CD14-positive monocyte (primary cell): ENCODE measurements around the gene CCDC85A. TPM values are rescaled to one million over a fixed set of nuclear protein-coding genes. Genes with fewer than 3 reads are reported as not detected.

Experiments used
- DNase-seq, 3 donors: peaks; one replicate each; pipeline ENCODE4 v3.0.0-alpha.2; 2011 to 2022
- H2AFZ ChIP-seq: 2 replicates; pipeline ENCODE4 v1.6.0; 2012; ENCODE audit warnings: mild to moderate bottlenecking, low read depth, low read length, inconsistent platforms; ENCODE audit not compliant: insufficient read depth, poor library complexity, severe bottlenecking
- H3K27ac ChIP-seq, 2 donors: 1 replicate in 1 of 2; 2 replicates in 1 of 2; pipeline ENCODE4 v1.5.1; 2012 to 2013; ENCODE audit warnings: low read length in 2 of 2, control low read depth in 1 of 2, inconsistent platforms in 1 of 2, low read depth in 1 of 2, mild to moderate bottlenecking in 1 of 2
- H3K27me3 ChIP-seq, 2 donors: one replicate each; pipeline versions ENCODE4 v1.6.0 to v1.6.1; 2011 to 2013; ENCODE audit warnings: low read length in 2 of 2; ENCODE audit not compliant: control insufficient read depth in 2 of 2, insufficient read depth in 2 of 2
- H3K36me3 ChIP-seq, 2 donors: replicated peaks in 1 of 2; 1 replicate in 1 of 2; 2 replicates in 1 of 2; pipeline versions ENCODE4 v1.5.1 to v1.6.1; 2012 to 2013; ENCODE audit warnings: low read length in 2 of 2, control low read depth in 1 of 2, inconsistent platforms in 1 of 2, mild to moderate bottlenecking in 1 of 2; ENCODE audit not compliant: insufficient read depth in 2 of 2, control insufficient read depth in 1 of 2
- H3K4me1 ChIP-seq, 2 donors: 1 replicate in 1 of 2; 2 replicates in 1 of 2; pipeline versions ENCODE4 v1.5.1 to v1.6.1; 2012 to 2013; ENCODE audit warnings: low read length in 2 of 2, control low read depth in 1 of 2, inconsistent platforms in 1 of 2, mild to moderate bottlenecking in 1 of 2, moderate library complexity in 1 of 2; ENCODE audit not compliant: insufficient read depth in 2 of 2, control insufficient read depth in 1 of 2
- H3K4me2 ChIP-seq: replicated peaks from 2 replicates; pipeline ENCODE3; 2012; ENCODE audit warnings: low read length, moderate library complexity, mild to moderate bottlenecking; ENCODE audit not compliant: poor library complexity, severe bottlenecking; ENCODE audit errors: extremely low read depth
- H3K4me3 ChIP-seq, 3 experiments: fragments of 200-600 bp in 1 of 3; sonication (generic) in 1 of 3; replicated peaks in 1 of 3; 1 replicate in 2 of 3; 2 replicates in 1 of 3; pipeline ENCODE4 v1.5.1; 2011 to 2013; ENCODE audit warnings: low read length in 3 of 3, mild to moderate bottlenecking in 3 of 3, control low read depth in 2 of 3, low read depth in 2 of 3, inconsistent platforms in 1 of 3, moderate library complexity in 1 of 3
- H3K79me2 ChIP-seq: 2 replicates; pipeline ENCODE4 v1.6.0; 2012; ENCODE audit warnings: mild to moderate bottlenecking, control low read depth, inconsistent platforms, low read length, moderate library complexity; ENCODE audit not compliant: insufficient read depth
- H3K9ac ChIP-seq: 2 replicates; pipeline ENCODE4 v1.6.0; 2017; ENCODE audit warnings: low read length, mild to moderate bottlenecking; ENCODE audit not compliant: insufficient read depth, poor library complexity, severe bottlenecking
- H3K9me3 ChIP-seq, 2 donors: replicated peaks in 1 of 2; 1 replicate in 1 of 2; 2 replicates in 1 of 2; pipeline versions ENCODE4 v1.5.1 to v1.6.1; 2012 to 2013; ENCODE audit warnings: low read length in 2 of 2, control low read depth in 1 of 2; ENCODE audit not compliant: control insufficient read depth in 1 of 2, insufficient read depth in 1 of 2
- H4K20me1 ChIP-seq: 2 replicates; pipeline ENCODE4 v1.6.0; 2012; ENCODE audit warnings: mild to moderate bottlenecking, low read length, control low read depth, moderate library complexity; ENCODE audit not compliant: insufficient read depth
- H3K27ac Mint-ChIP-seq, 7 donors: one replicate each; pipeline ENCODE4 v1.8.0; 2020; ENCODE audit warnings: mild to moderate bottlenecking in 7 of 7, mixed read lengths in 7 of 7, moderate library complexity in 6 of 7, inconsistent platforms in 2 of 7
- H3K27me3 Mint-ChIP-seq, 3 donors: one replicate each; pipeline ENCODE4 v1.8.0; 2021 to 2022; ENCODE audit warnings: low read depth in 3 of 3, mild to moderate bottlenecking in 3 of 3, mixed read lengths in 3 of 3, moderate library complexity in 3 of 3, inconsistent platforms in 1 of 3
- H3K36me3 Mint-ChIP-seq, 2 donors: one replicate each; pipeline ENCODE4 v1.8.0; 2020; ENCODE audit warnings: mixed read lengths in 2 of 2, inconsistent platforms in 1 of 2, mild to moderate bottlenecking in 1 of 2
- H3K4me1 Mint-ChIP-seq: one replicate; pipeline ENCODE4 v1.8.0; 2020; ENCODE audit warnings: mild to moderate bottlenecking, mixed read lengths
- H3K4me3 Mint-ChIP-seq, 2 donors: one replicate each; pipeline ENCODE4 v1.8.0; 2020; ENCODE audit warnings: mild to moderate bottlenecking in 2 of 2, mixed read lengths in 2 of 2, moderate library complexity in 1 of 2
- H3K9me3 Mint-ChIP-seq, 7 donors: one replicate each; pipeline ENCODE4 v1.8.0; 2020 to 2022; ENCODE audit warnings: mixed read lengths in 7 of 7, mild to moderate bottlenecking in 6 of 7, moderate library complexity in 6 of 7, inconsistent platforms in 2 of 7
- WGBS: methylation state at CpG from one replicate; pipeline ENCODE4 v1.1.5; 2013; ENCODE audit warnings: missing lambda C conversion rate; ENCODE audit not compliant: insufficient coverage; 5-methylcytosine and 5-hydroxymethylcytosine counted together
- intact Hi-C, 2 donors: fragments of 100-400 bp; cut with micrococcal nuclease; formaldehyde crosslinking; loops; one replicate each; pipeline versions ENCODE4 v1.15.0 to v1.15.1; 2023
- polyA plus RNA-seq, 3 donors: library from polyadenylated mRNA; depleted of rRNA in 1 of 3; unstranded in 2 of 3; stranded (reverse) in 1 of 3; fragments of 300-500 nt in 2 of 3; fragments of >200 nt in 1 of 3; fragmentation: Illumina TruSeq in 2 of 3; gene quantifications; 1 replicate in 2 of 3; 2 replicates in 1 of 3; pipeline ENCODE4 v1.2.3, GENCODE V29; 2012 to 2021
- TF ChIP-seq, protein P1 (sequence below): fragments of 200-600 bp; IDR thresholded peaks from one replicate; pipeline ENCODE4 v1.8.0; 2022; ENCODE audit warnings: antibody characterized with exemption, mild to moderate bottlenecking

The CCDC85A gene
- polyA plus RNA-seq, 3 donors: not detected

DNA sequence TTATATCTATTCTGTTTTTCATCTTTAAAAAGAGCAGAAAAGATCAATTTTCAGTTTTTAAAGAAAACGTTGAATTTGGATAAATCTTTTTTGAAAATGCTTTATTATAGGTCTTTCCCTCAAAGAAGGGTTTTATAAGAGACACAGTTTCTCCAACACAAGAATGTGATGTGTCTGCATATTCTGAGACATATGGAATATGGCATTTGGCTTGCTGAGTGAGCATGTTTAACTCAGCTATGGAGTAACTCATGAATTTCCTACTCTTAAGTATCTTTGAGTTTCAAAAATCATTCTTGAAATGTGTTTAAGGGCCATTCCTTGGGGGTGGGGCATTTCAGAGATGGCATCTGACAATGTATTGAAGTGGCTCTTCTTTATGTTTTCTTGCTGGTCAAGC, 191.5 kb downstream of the CCDC85A start:
- no peaks in the 10 kb centered on the region for H3K27me3 Mint-ChIP-seq
- H3K9me3 ChIP-seq: peaks cover 0 to 8% of the 10 kb centered on the region in 2 donors
- H3K9me3 Mint-ChIP-seq: peaks cover 0 to 6% (median 0%) of the 10 kb centered on the region in 7 donors
- no peak overlapping the region for H3K4me3 Mint-ChIP-seq
- no peaks in the 10 kb centered on the region for H3K79me2 ChIP-seq
- no peaks in the 10 kb centered on the region for H3K36me3 Mint-ChIP-seq
- H3K27ac Mint-ChIP-seq: no peak overlapping the region
- no peaks in the 10 kb centered on the region for H4K20me1 ChIP-seq
- no peaks in the 10 kb centered on the region for H3K27me3 ChIP-seq
- no peaks in the 10 kb centered on the region for H3K36me3 ChIP-seq
- no peak overlapping the region for H3K27ac ChIP-seq
- no CpG with 5 or more reads among the region's 1 CpG for WGBS
- no peak overlapping the region for H2AFZ ChIP-seq
- H3K4me3 ChIP-seq: no peak overlapping the region
- intact Hi-C loops: no loop called here
- TF ChIP-seq, protein P1, sequence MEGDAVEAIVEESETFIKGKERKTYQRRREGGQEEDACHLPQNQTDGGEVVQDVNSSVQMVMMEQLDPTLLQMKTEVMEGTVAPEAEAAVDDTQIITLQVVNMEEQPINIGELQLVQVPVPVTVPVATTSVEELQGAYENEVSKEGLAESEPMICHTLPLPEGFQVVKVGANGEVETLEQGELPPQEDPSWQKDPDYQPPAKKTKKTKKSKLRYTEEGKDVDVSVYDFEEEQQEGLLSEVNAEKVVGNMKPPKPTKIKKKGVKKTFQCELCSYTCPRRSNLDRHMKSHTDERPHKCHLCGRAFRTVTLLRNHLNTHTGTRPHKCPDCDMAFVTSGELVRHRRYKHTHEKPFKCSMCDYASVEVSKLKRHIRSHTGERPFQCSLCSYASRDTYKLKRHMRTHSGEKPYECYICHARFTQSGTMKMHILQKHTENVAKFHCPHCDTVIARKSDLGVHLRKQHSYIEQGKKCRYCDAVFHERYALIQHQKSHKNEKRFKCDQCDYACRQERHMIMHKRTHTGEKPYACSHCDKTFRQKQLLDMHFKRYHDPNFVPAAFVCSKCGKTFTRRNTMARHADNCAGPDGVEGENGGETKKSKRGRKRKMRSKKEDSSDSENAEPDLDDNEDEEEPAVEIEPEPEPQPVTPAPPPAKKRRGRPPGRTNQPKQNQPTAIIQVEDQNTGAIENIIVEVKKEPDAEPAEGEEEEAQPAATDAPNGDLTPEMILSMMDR: no peak
- H3K4me1 Mint-ChIP-seq: no peaks in the 10 kb centered on the region
- no peaks in the 10 kb centered on the region for H3K4me1 ChIP-seq
- DNase-seq: no peak
- H3K9ac ChIP-seq: no peak overlapping the region
- H3K4me2 ChIP-seq: no peak overlapping the region

DNA sequence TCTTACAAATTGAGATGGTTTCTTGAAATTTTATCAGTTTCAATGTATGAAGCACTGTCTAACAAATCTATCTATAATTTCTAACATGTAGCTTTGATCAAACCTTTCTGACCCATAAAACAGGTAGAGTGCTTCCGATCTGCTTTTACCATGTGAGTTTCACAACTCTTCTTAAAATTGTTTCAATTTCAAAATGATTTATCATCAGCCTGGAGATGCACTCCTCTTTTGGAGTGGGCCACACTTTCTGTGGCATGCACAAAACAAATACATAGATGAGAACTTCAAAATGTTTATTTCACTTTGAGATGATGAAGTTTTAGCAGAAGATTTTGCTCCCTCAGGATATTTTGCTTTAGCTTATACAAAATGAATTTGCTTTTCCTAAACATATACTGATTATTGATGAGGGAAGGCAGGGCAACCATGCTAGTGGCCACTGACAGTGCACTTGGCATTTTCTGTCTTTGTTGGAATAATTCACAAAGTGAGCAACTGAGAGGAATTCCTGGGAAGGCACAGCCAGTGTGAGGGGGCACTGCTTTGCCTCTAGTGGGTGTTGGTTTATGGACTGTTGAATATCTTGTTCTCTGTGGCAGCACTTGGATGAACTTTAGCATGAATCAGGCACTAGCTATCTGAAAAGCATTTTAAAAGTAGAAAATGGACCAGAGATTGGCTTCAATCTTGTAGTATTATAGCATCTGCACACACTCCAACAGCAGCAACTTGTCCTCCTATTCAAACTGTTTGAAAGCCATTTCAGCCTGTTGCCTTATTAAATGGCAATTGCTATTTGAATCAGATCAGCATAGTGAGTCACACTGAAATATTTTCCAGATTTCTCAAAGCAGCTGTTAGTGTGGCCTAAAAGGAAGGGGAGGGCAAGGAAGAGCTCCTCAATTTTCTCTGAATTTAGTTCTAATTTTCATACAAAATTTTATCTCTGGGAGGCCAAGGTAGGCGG, 193.2 kb downstream of the CCDC85A start:
- DNase-seq: no peak
- no peak overlapping the region for H3K27ac Mint-ChIP-seq
- Histone ChIP-seq H3K27me3 (no peaks in the 10 kb centered on the region), H3K4me1 (no peaks in the 10 kb centered on the region), H3K9me3 (peaks cover 0 to 8% of the 10 kb centered on the region in 2 donors), H4K20me1 (no peaks in the 10 kb centered on the region), H3K79me2 (no peaks in the 10 kb centered on the region), H3K4me2 (no peak overlapping the region), H3K27ac (no peak overlapping the region), H2AFZ (no peak overlapping the region), H3K9ac (no peak overlapping the region), H3K4me3 (no peak overlapping the region), H3K36me3 (no peaks in the 10 kb centered on the region)
- no peaks in the 10 kb centered on the region for H3K27me3 Mint-ChIP-seq
- WGBS: no CpG with 5 or more reads among the region's 2 CpGs
- H3K4me1 Mint-ChIP-seq: no peaks in the 10 kb centered on the region
- H3K4me3 Mint-ChIP-seq: no peak overlapping the region
- H3K9me3 Mint-ChIP-seq: peaks cover 0 to 6% (median 0%) of the 10 kb centered on the region in 7 donors
- intact Hi-C loops: no loop called here
- TF ChIP-seq, protein P1: no peak
- no peaks in the 10 kb centered on the region for H3K36me3 Mint-ChIP-seq
